IMR-90 (cell line): Measurements from ENCODE around the gene GPR33. TPM values are rescaled to one million over a fixed set of nuclear protein-coding genes. Genes with fewer than 3 reads are reported as not detected.

Experiments
- ATAC-seq: fragments of 200-7000 bp; cut with Tn5 transposase; 2 replicates; pipeline ENCODE4 v1.9.1; 2020; ENCODE audit warnings: low read depth, mild to moderate bottlenecking, moderate library complexity
- BruUV-seq: library from RNA; stranded (reverse); fragments of 400-500 nt; replicated peaks from 2 replicates; lab custom pipeline; 2021; lab: Mats Ljungman, UMichigan
- CTCF ChIA-PET: fragments of 300-600 bp; formaldehyde crosslinking; extraction: SDS; loops from one replicate; lab custom pipeline; 2021; ENCODE audit warnings: antibody characterized with exemption; lab: Yijun Ruan, JAX
- POLR2A ChIA-PET: fragments of 300-600 bp; sonication (Branson Sonifier 250); formaldehyde crosslinking; loops from one replicate; lab custom pipeline; 2022; ENCODE audit warnings: antibody characterized with exemption; ENCODE audit not compliant: unreplicated experiment; lab: Charles Lee
- DNase-seq: peaks from one replicate; pipeline ENCODE4 v3.0.0; 2013
- H2AFZ ChIP-seq: replicated peaks from 2 replicates; pipeline ENCODE3; 2013; ENCODE audit warnings: low read length, mild to moderate bottlenecking; ENCODE audit not compliant: poor library complexity
- H2AK5ac ChIP-seq: 2 replicates; pipeline ENCODE4 v1.6.1; 2013; ENCODE audit warnings: low read depth, low read length, inconsistent platforms
- H2AK9ac ChIP-seq: replicated peaks from 2 replicates; pipeline ENCODE3; 2013; ENCODE audit warnings: mild to moderate bottlenecking, low read depth, low read length, moderate library complexity; ENCODE audit not compliant: poor library complexity
- H2BK120ac ChIP-seq: 2 replicates; pipeline ENCODE4 v1.6.1; 2013; ENCODE audit warnings: low read depth, low read length, inconsistent platforms
- H2BK15ac ChIP-seq: 3 replicates; pipeline ENCODE4 v1.6.1; 2013; ENCODE audit warnings: low read depth, low read length, inconsistent platforms
- H2BK20ac ChIP-seq: 2 replicates; pipeline ENCODE4 v1.6.1; 2013; ENCODE audit warnings: low read depth, mild to moderate bottlenecking, inconsistent platforms, low read length, moderate library complexity
- H2BK5ac ChIP-seq: 2 replicates; pipeline ENCODE4 v1.6.1; 2013; ENCODE audit warnings: mild to moderate bottlenecking, low read depth, low read length, inconsistent platforms; ENCODE audit not compliant: poor library complexity, severe bottlenecking
- H3K14ac ChIP-seq: replicated peaks from 2 replicates; pipeline ENCODE4 v1.6.1; 2013; ENCODE audit warnings: low read depth, low read length, inconsistent platforms
- H3K18ac ChIP-seq: 2 replicates; pipeline ENCODE4 v1.6.1; 2013; ENCODE audit warnings: low read depth, low read length, control low read depth
- H3K23ac ChIP-seq: 2 replicates; pipeline ENCODE4 v1.6.1; 2013; ENCODE audit warnings: low read depth, low read length, inconsistent platforms
- H3K27ac ChIP-seq: 2 replicates; pipeline ENCODE4 v1.5.1; 2013; ENCODE audit warnings: mild to moderate bottlenecking, control low read depth, low read length; ENCODE audit not compliant: insufficient read depth
- H3K27me3 ChIP-seq: 2 replicates; pipeline ENCODE4 v1.6.1; 2013; ENCODE audit warnings: low read length; ENCODE audit not compliant: control insufficient read depth, insufficient read depth
- H3K36me3 ChIP-seq: 2 replicates; pipeline ENCODE4 v1.6.1; 2013; ENCODE audit warnings: low read length, mixed read lengths; ENCODE audit not compliant: control insufficient read depth, insufficient read depth
- H3K4ac ChIP-seq: 2 replicates; pipeline ENCODE4 v1.6.1; 2013; ENCODE audit warnings: low read depth, low read length, inconsistent platforms
- H3K4me1 ChIP-seq: 2 replicates; pipeline ENCODE4 v1.6.1; 2013; ENCODE audit warnings: low read length, mixed read lengths; ENCODE audit not compliant: control insufficient read depth, insufficient read depth
- H3K4me2 ChIP-seq: 2 replicates; pipeline ENCODE4 v1.6.1; 2013; ENCODE audit warnings: low read depth, mild to moderate bottlenecking, control low read depth, low read length, moderate library complexity
- H3K4me3 ChIP-seq: 2 replicates; pipeline ENCODE4 v1.5.1; 2013; ENCODE audit warnings: low read depth, mild to moderate bottlenecking, control low read depth, low read length, moderate library complexity; ENCODE audit not compliant: insufficient read depth
- H3K56ac ChIP-seq: 2 replicates; pipeline ENCODE4 v1.6.1; 2013; ENCODE audit warnings: low read length, inconsistent platforms; ENCODE audit not compliant: insufficient read depth; ENCODE audit errors: extremely low read depth
- H3K79me1 ChIP-seq, 2 experiments: 2 replicates each; pipeline ENCODE4 v1.6.1; 2013; ENCODE audit warnings: low read length in 2 of 2, inconsistent platforms in 1 of 2, low read depth in 1 of 2
- H3K9ac ChIP-seq: 2 replicates; pipeline ENCODE4 v1.6.1; 2013; ENCODE audit warnings: low read depth, low read length, control low read depth
- H3K9me1 ChIP-seq: 2 replicates; pipeline ENCODE4 v1.6.1; 2013; ENCODE audit warnings: low read length, inconsistent platforms; ENCODE audit not compliant: insufficient read depth
- H3K9me3 ChIP-seq: 2 replicates; pipeline ENCODE4 v1.6.1; 2013; ENCODE audit warnings: low read length; ENCODE audit not compliant: control insufficient read depth, insufficient read depth
- H4K20me1 ChIP-seq: 2 replicates; pipeline ENCODE4 v1.6.1; 2013; ENCODE audit warnings: low read length, inconsistent platforms; ENCODE audit not compliant: insufficient read depth
- H4K5ac ChIP-seq: 2 replicates; pipeline ENCODE4 v1.6.1; 2013; ENCODE audit warnings: mild to moderate bottlenecking, low read depth, low read length, control low read depth
- H4K8ac ChIP-seq, 2 experiments: 2 replicates each; pipeline ENCODE4 v1.6.1; 2013; ENCODE audit warnings: low read depth in 2 of 2, low read length in 2 of 2, control low read depth in 1 of 2, inconsistent platforms in 1 of 2
- H4K91ac ChIP-seq: 2 replicates; pipeline ENCODE4 v1.6.1; 2013; ENCODE audit warnings: low read depth, low read length, inconsistent platforms; ENCODE audit not compliant: insufficient read depth
- CTCF ChIP-seq: conservative IDR thresholded peaks from 2 replicates; pipeline ENCODE4 v1.5.1; 2012; ENCODE audit warnings: mild to moderate bottlenecking, low read depth, low read length, improper control_type of control experiment
- MAZ ChIP-seq: IDR thresholded peaks from 2 replicates; pipeline ENCODE4 v1.6.1; 2012; ENCODE audit warnings: low read depth, mild to moderate bottlenecking, low read length, improper control_type of control experiment, moderate library complexity, borderline replicate concordance
- MXI1 ChIP-seq: IDR thresholded peaks from 2 replicates; pipeline ENCODE4 v1.6.1; 2012; ENCODE audit warnings: low read depth, mild to moderate bottlenecking, low read length, moderate library complexity, borderline replicate concordance
- RAD21 ChIP-seq: IDR thresholded peaks from 2 replicates; pipeline ENCODE4 v1.6.1; 2012; ENCODE audit warnings: low read length, improper control_type of control experiment
- SMC3 ChIP-seq: fragments of 150-350 bp; IDR thresholded peaks from 2 replicates; pipeline ENCODE4 v1.6.1; 2016; ENCODE audit warnings: low read depth, mild to moderate bottlenecking, antibody characterized with exemption, low read length, moderate library complexity
- WGBS, 2 experiments: methylation state at CpG; one replicate each; pipeline versions ENCODE4 v1.1.5 to v1.1.7; 2013; ENCODE audit warnings: missing lambda C conversion rate in 2 of 2; ENCODE audit not compliant: insufficient read length in 1 of 2; ENCODE audit errors: extremely low coverage in 2 of 2; 5-methylcytosine and 5-hydroxymethylcytosine counted together
- dilution Hi-C: fragments of 300-500 bp; cut with HindIII; formaldehyde crosslinking; loops from one replicate; pipeline ENCODE4 v1.14.3; 2018; ENCODE audit warnings: low sequenced_read_pairs; ENCODE audit not compliant: unreplicated experiment
- in situ Hi-C: fragments of 300-500 bp; cut with MboI; formaldehyde crosslinking; loops from 3 replicates; pipeline ENCODE4 v1.14.3; 2019; ENCODE audit warnings: low sequenced_read_pairs, inconsistent platforms, mixed read lengths
- intact Hi-C: fragments of 100-400 bp; cut with micrococcal nuclease; formaldehyde crosslinking; loops from 2 replicates; pipeline ENCODE4 v1.10.0; 2022
- polyA plus RNA-seq, 3 experiments: library from polyadenylated mRNA; depleted of rRNA; stranded (reverse); fragments of >200 nt; gene quantifications; 2 replicates each; pipeline ENCODE4 v1.2.3, GENCODE V29; 2012; ENCODE audit warnings: low replicate concordance in 1 of 3
- total RNA-seq: library from RNA; depleted of rRNA; stranded (reverse); fragments of >200 nt; gene quantifications from 2 replicates; pipeline ENCODE4 v1.2.3, GENCODE V29; 2012

The GPR33 gene
- total and polyA plus RNA-seq, 2 of the 4 experiments (the other 2 are of a cell fraction): not detected

GRCh38 chr14:31449971-31450610 lies 37.7 kb downstream of the GPR33 start:
- ATAC-seq: peak; percentile 81
- H3K23ac ChIP-seq: no peak overlapping the region
- peak; percentile 41 for DNase-seq
- TF ChIP-seq SMC3 (peak; percentile 42; the same call in 1 of the 2 replicates), MXI1 (no peak), CTCF (peak; percentile 61), MAZ (no peak), RAD21 (peak; percentile 61)
- no peak overlapping the region for H3K4ac ChIP-seq
- H3K14ac ChIP-seq: no peak overlapping the region
- H2BK5ac ChIP-seq: no peak overlapping the region
- no peak overlapping the region for H4K5ac ChIP-seq
- H3K36me3 ChIP-seq: peaks cover 5% of the 10 kb centered on the region; the same call in 1 of the 2 replicates
- H2AK9ac ChIP-seq: no peak overlapping the region
- H3K27ac ChIP-seq: no peak overlapping the region
- peaks cover 0 to 4% of the 10 kb centered on the region in 2 experiments; a peak in 1 of 4 replicates for H3K79me1 ChIP-seq
- H3K9me3 ChIP-seq: no peaks in the 10 kb centered on the region
- no peak overlapping the region for H4K91ac ChIP-seq
- H3K9ac ChIP-seq: no peak overlapping the region
- H3K56ac ChIP-seq: no peak overlapping the region
- WGBS, 2 experiments: no CpG with 5 or more reads among the region's 2 CpGs
- H3K4me1 ChIP-seq: no peaks in the 10 kb centered on the region
- H2BK120ac ChIP-seq: no peak overlapping the region
- no peaks in the 10 kb centered on the region for H3K9me1 ChIP-seq
- ChIA-PET POLR2A (no interaction called here), CTCF (interaction anchor here (0.6 to 1.5 kb wide), 5 partner anchors 8 to 774 kb away, joined by 3 read pairs; no protein-coding TSS in a partner anchor)
- H2AK5ac ChIP-seq: no peak overlapping the region
- no peaks in the 10 kb centered on the region for H3K27me3 ChIP-seq
- intact Hi-C loops (loop anchor here (5.0 kb wide), 1 partner anchor 802 kb away; no protein-coding TSS in a partner anchor), in situ Hi-C loops (no loop called here), dilution Hi-C loops (no loop called here)
- H2BK15ac ChIP-seq: no peak overlapping the region
- H3K4me2 ChIP-seq: no peak overlapping the region
- no peaks in the 10 kb centered on the region for H4K20me1 ChIP-seq
- no TSS peak for BruUV-seq
- no peak overlapping the region for H3K4me3 ChIP-seq
- no peak overlapping the region for H3K18ac ChIP-seq
- no peak overlapping the region for H2BK20ac ChIP-seq
- H4K8ac ChIP-seq: no peak overlapping the region
- no peak overlapping the region for H2AFZ ChIP-seq
